ENCODE results near the gene WDR54.

The WDR54 gene

GRCh38 chr2:74450570-74451190 is 29.1 kb downstream of the WDR54 start:
- DNase-seq (ENCODE audit: low read depth), result no peak
- TF ChIP-seq MAX (IDR thresholded peaks at IDR 0.05; ENCODE audit: low read depth, low read length) (no peak), POLR2A (IDR thresholded peaks at IDR 0.05; ENCODE audit: extremely low read depth, insufficient read length) (no peak), MYC (IDR thresholded peaks at IDR 0.05; ENCODE audit: low read depth, low read length) (no peak)
- TF ChIP-seq, protein P1, sequence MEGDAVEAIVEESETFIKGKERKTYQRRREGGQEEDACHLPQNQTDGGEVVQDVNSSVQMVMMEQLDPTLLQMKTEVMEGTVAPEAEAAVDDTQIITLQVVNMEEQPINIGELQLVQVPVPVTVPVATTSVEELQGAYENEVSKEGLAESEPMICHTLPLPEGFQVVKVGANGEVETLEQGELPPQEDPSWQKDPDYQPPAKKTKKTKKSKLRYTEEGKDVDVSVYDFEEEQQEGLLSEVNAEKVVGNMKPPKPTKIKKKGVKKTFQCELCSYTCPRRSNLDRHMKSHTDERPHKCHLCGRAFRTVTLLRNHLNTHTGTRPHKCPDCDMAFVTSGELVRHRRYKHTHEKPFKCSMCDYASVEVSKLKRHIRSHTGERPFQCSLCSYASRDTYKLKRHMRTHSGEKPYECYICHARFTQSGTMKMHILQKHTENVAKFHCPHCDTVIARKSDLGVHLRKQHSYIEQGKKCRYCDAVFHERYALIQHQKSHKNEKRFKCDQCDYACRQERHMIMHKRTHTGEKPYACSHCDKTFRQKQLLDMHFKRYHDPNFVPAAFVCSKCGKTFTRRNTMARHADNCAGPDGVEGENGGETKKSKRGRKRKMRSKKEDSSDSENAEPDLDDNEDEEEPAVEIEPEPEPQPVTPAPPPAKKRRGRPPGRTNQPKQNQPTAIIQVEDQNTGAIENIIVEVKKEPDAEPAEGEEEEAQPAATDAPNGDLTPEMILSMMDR (IDR thresholded peaks at IDR 0.05; ENCODE audit: low read depth, low read length), result no peak
- H3K4me3 ChIP-seq (ENCODE audit: low read depth, low read length), result no peak overlapping the region

- peak within 1 kb of the TSS; percentile 87 for H3K4me3 ChIP-seq (ENCODE audit: low read depth, low read length)
- DNase-seq (ENCODE audit: low read depth), result peak; percentile 99
- TF ChIP-seq, protein P1 (IDR thresholded peaks at IDR 0.05; ENCODE audit: low read depth, low read length), result no peak
- TF ChIP-seq POLR2A (IDR thresholded peaks at IDR 0.05; ENCODE audit: extremely low read depth, insufficient read length) (peak; percentile 58), MYC (IDR thresholded peaks at IDR 0.05; ENCODE audit: low read depth, low read length) (peak; percentile 93), MAX (IDR thresholded peaks at IDR 0.05; ENCODE audit: low read depth, low read length) (peak; percentile 87)
These were observed 33.4 kb downstream of the WDR54 start, which contains the start of gene INO80B for GRCh38 chr2:74454654-74455511. INO80B (plus strand) TSS chr2:74455087; CDS start chr2:74455117, 30 bp downstream.

- H3K4me3 ChIP-seq (ENCODE audit: low read depth, low read length), result peak overlapping the region; percentile 83
- DNase-seq (ENCODE audit: low read depth), result no peak
- TF ChIP-seq, protein P1 (IDR thresholded peaks at IDR 0.05; ENCODE audit: low read depth, low read length), result no peak
- peak; percentile 34; the same call in 1 of the 2 replicates for TF ChIP-seq MYC (IDR thresholded peaks at IDR 0.05; ENCODE audit: low read depth, low read length)
These were observed 35.6 kb downstream of the WDR54 start for GRCh38 chr2:74457129-74457548.

GRCh38 chr2:74457549-74458131 is 36.1 kb downstream of the WDR54 start:
- H3K4me3 ChIP-seq (ENCODE audit: low read depth, low read length), result peak overlapping the region; percentile 83
- TF ChIP-seq MAX (IDR thresholded peaks at IDR 0.05; ENCODE audit: low read depth, low read length), result peak; percentile 13
- peak; percentile 80 for TF ChIP-seq POLR2A (IDR thresholded peaks at IDR 0.05; ENCODE audit: extremely low read depth, insufficient read length)
- TF ChIP-seq, protein P1 (IDR thresholded peaks at IDR 0.05; ENCODE audit: low read depth, low read length), result no peak
- DNase-seq (ENCODE audit: low read depth), result peak; percentile 79

DNA sequence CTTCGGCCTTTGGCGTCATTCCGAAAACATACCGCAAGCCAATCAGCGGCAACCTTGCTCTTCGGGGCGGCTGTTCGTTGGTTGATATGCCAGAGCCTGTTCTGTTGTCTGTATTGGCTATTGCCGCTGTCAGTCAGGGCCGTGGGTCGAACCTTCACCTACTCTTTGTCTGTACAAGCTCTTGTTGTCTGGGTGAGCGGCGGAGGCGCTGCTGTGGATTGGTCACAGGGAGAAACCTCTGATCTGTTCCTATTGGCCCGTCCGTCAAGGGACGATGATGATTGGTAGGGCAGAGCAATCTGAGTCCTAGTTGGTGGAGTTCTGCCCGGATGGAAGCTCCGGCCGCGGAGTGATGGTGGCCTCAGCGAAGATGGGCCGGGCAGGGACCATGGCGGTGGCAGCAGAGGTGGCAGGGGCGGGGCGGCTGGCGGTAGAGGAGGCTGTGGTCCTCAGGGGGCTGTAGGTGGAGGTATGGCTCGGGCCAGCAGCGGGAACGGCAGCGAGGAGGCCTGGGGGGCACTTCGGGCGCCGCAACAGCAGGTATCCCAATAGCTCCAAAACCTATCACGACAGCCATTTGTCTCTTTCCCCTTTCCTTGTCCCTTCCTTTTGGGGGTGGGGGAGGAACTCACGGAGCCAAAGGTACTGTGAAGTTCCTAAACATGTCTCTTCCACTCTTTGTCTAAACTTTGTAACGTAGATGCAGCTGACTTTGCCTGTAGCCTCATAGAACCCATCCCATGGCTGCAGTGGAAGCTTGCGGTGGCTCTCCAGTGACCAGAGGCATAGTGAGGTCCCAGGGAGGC is 36.8 kb downstream of the WDR54 start, which contains the start of gene WBP1:
Gene WBP1 (plus strand): TSS at position 307 of the 806 bp plus-strand sequence. CDS start 165 bp downstream, at position 472.
- H3K4me3 ChIP-seq (ENCODE audit: low read depth, low read length), result peak within 1 kb of the TSS; percentile 91
- TF ChIP-seq MAX (IDR thresholded peaks at IDR 0.05; ENCODE audit: low read depth, low read length) (no peak; the same call in 1 of the 2 replicates), POLR2A (IDR thresholded peaks at IDR 0.05; ENCODE audit: extremely low read depth, insufficient read length) (no peak), MYC (IDR thresholded peaks at IDR 0.05; ENCODE audit: low read depth, low read length) (no peak)
- TF ChIP-seq, protein P1 (IDR thresholded peaks at IDR 0.05; ENCODE audit: low read depth, low read length), result no peak
- DNase-seq (ENCODE audit: low read depth), result peak; percentile 100

Measured in NB4 (cell line).